GM18517 (cell line): ENCODE results near the gene RNF5.

Experiments used
- ATAC-seq: cut with Tn5 transposase; IDR thresholded peaks from one replicate; pipeline ENCODE4 v1.9.1; 2021; ENCODE audit warnings: mild to moderate bottlenecking, moderate library complexity; ENCODE audit not compliant: unreplicated experiment

The RNF5 gene

DNA sequence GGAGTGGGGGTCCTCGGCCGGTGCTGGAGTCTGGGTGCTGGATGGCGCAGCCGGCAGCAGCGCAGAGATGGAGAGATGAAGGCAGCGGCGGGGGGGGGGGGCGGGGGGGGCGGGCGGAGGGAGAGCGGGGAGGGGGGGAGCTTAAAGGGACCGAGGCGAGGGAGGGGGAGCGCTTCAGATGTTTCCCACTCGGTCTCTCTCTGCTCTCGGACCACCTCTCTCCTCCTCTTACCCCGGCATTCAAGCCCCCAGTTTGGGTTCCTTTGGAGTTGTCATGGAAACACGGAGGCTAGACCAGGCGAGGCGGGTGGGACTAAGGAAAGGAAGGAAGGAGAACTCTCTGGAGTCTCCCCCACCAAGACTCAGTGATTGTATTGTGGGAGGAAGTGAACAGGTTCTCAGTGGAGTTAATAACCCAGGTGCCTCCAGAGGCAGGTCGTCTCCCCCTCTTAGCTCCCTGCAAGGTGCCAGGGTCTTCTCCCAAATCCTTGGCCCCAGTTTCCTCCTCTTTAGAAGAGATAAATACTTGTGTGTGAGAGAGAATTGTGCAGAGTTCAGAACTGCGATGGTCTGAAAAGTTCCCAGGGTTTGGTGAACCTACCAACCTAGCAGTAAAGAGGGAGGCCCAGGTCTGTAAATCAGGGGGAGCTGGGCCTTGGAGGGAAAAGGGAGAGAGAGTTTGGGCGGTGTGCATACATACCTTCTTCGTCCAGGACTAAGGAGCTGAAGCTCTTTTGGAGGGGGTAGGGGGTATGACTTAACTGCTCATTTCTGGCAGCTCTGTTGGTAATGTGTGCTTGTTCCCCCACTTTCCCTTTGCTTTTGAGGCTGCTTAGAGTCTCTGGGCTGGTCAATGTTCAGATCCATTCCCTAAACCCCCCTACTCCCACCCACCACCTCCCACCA lies 26.1 kb upstream of the RNF5 start, which contains the start of gene PRRT1:
PRRT1 (minus strand) TSS at position 77 of the 906 bp plus-strand sequence. CDS start 112 bp downstream, outside the sequence.
- ATAC-seq = no peak

DNA sequence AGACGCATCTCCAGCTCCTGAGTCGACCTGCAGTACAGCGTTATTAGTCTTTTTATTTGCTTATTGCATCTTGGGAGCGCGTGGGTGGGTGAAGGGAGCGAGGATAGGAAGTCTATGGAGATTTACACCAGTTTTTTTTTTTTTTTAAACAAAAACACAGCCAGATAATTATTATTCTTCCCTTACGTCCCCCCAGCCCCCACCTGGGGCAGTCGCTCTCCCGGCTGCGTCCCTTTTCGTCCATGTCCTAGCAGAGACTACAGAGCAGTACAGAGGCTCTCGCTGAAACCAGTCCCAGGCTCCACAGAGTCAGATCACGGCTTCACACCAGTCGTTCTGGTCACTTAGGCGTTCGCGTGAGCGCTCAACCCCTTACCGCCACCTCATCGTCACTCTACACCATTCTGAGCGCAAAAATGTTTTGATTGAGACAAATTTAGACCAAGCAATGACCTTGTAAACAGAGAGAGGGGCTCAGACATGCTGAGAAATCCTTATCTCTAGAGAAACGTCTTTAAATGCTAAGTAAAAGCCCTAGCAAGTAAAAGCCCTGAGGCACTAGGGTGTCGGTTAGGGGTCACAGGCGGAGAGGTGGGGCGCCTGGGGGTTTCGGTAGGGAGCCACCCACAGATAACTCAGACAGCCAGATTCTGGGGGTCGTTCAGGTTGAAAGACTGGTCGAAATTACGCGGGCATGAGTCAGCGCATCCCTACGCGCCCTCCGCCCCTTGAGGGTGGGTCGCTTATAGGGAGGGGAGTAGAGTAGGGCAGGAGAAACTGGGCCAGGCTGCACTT lies 25.2 kb upstream of the RNF5 start:
- ATAC-seq = no peak

DNA sequence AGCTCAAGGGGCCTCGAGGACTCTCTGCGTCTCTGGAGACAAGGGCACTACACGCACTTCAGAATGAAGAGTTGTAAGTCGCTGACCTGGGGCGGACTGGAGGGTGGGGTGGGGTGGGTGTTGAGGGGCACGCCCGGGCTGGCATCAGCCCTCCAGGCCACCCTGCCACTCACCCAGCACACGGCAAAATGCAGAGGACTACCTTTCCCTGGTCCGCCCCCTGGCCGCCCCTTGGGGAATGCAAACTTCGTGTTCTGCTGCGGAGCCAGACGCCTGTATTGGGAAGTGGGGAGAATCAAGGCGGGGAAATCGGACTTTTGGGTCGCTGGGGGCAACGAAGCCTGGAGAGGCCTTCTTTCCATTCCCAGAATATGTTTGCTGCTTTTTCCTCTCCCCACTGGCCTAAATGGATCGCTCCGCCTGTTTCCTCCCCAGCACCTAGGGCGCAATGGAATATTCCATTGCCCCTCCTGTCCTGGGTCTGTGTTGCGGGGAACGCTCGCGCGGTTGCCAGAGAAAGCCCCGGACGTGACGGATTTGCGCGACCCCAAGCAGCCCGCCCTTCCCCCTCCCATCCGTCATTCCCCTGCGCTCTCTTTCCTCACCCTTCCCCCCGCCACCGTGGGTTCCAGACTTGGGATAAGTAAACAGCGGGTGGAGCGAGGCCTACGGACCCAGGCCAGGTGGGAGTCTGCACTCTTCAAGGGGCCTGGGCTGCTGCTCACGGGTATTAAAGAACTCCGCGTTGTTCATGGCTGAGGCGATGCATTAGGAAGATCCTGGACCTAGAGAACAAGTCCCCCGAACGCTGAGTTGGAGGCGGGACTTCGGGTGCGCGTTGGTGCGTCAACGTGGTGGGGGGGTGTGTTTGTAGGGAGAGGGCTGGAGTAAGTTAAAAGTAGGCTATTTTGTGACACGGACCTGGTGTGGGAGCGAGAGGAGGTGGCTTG lies 24.4 kb upstream of the RNF5 start, which contains the start of gene PPT2:
PPT2 (plus strand) TSS at position 578 of the 950 bp plus-strand sequence. CDS start 454 bp downstream, outside the sequence.
- ATAC-seq = no peak

DNA sequence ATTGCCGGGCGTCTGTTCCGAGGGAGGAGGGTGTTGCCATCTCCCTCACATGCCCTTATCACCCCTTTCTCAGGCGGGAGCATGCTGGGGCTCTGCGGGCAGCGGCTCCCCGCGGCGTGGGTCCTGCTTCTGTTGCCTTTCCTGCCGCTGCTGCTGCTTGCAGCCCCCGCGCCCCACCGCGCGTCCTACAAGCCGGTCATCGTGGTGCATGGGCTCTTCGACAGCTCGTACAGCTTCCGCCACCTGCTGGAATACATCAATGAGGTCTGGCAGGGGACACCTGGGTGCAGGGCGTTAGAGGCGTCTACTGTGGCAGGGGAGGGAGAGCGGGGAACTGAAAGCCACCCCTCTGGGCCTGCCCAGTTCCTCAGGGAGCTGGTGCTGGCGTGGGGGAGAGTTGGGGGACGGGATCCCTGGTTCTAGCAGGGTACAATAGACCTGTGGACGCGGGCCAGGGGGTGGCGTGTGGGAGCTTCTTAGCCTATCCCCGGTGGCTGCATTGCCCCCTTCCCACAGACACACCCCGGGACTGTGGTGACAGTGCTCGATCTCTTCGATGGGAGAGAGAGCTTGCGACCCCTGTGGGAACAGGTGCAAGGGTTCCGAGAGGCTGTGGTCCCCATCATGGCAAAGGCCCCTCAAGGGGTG lies 23.6 kb upstream of the RNF5 start:
- no peak for ATAC-seq

DNA sequence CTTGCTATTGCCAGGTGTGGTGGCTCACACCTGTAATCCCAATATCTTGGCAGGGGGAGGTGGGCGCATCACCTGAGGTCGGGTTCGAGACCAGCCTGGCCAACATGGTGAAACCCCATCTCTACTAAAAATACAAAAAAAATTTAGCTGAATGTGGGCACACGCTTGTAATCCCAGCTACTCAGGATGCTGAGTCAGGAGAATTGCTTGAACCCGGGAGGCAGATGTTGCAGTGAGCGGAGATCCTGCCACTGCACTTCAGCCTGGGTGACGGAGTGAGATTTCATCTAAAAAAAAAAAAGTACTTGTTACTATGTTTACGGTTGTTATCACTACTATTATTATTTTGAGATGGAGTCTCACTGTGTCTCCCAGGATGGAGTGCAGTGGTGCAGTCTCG lies 21.3 kb upstream of the RNF5 start:
- ATAC-seq = no peak

DNA sequence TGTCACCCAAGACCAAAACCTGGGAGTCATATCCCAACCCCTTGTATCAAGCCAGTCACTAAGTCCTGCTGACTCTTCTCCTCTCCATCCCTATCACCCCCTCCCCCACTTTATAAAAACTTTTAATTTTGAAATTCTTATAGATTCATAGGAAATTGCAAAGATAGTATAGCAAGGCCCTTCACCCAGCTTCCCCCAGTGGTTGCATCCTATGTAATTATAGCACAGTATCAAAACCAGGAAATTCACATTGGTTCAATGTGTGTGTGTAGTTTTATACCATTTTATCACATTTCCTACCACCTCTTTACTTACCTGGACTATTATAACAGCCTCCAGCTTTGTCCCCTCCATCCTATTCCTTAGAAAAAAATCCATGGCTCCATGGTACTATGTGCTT lies 20.2 kb upstream of the RNF5 start:
- ATAC-seq = no peak

DNA sequence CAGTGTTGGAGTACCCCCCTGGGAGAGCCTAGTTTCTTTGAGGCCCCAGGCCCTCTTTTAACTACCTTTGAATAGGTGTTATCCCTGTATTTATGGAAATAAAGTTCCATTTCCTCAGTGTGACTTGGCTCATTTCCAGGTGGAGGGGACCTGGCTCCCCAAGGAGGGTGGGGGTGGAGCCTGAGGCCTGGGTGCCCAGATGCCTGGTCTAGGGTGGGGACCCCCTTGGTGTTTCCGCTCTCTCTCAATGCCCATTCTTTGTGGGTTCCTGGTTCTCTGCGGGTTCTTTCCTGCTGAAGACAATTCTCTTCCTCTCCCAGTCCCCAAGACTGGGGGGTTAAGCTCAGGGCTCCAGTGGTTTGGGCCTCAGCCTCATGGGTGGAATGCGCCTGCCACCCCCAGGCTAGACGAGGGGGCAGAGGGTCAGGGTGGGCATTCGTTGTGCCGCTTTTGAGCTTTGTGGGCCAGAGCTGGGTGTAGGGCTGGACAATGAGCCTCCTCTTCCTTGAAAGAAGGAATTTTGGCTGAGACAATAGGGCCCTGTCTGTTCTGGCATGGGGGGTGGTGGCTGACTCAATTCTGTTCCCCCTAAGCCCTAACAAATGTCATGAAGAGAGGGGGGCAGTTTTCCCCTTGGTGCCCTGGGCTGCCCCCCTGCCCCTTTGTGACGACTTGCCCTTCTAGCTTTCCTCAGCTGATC lies 14.5 kb upstream of the RNF5 start:
- no peak for ATAC-seq

DNA sequence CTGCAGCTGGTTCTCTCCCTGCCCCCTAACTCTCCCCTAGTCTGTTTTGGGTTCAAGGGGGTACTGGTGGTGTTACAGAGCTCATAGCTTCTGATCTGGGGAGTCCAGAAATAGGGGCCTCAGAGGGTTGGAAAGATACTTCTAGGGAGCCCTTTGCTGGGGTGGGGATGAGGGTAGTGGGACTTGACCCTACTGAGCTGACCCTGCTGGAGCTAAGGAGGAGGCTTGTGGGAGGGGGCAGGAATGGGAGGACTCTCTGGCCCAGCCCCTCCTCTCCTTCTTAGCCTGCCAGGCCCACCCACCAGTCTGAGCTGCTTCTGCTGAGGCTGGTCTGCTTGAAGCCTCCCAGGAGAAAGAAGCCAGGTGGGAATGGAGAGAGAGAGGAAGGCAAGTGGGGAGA lies 13.9 kb upstream of the RNF5 start, which contains the start of gene EGFL8:
EGFL8 (plus strand) TSS at position 301 of the 400 bp plus-strand sequence. CDS start 1,571 bp downstream, outside the sequence.
- no peak for ATAC-seq

DNA sequence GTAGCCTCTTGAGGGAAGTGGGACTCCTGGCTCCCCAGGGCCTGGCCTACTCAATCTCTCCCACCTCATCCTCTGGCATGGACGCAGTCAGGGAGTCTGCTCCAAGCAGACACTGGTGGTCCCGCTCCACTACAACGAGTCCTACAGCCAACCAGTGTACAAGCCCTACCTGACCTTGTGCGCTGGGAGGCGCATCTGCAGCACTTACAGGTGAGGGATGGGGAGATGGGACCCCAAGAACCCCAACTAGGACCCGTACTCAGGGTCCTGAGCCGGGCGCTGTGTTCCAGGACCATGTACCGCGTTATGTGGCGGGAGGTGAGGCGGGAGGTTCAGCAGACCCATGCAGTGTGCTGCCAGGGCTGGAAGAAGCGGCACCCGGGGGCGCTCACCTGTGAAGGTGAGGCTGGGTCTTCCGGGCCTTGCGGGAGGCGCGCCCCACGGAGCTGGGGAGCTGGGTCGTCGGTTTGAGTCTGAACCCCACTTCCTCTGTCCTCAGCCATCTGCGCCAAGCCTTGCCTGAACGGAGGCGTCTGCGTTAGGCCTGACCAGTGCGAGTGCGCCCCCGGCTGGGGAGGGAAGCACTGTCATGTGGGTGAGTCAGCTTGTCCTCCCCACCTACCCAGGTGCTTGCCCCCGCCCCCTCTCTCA lies 11.7 kb upstream of the RNF5 start:
- ATAC-seq = no peak

DNA sequence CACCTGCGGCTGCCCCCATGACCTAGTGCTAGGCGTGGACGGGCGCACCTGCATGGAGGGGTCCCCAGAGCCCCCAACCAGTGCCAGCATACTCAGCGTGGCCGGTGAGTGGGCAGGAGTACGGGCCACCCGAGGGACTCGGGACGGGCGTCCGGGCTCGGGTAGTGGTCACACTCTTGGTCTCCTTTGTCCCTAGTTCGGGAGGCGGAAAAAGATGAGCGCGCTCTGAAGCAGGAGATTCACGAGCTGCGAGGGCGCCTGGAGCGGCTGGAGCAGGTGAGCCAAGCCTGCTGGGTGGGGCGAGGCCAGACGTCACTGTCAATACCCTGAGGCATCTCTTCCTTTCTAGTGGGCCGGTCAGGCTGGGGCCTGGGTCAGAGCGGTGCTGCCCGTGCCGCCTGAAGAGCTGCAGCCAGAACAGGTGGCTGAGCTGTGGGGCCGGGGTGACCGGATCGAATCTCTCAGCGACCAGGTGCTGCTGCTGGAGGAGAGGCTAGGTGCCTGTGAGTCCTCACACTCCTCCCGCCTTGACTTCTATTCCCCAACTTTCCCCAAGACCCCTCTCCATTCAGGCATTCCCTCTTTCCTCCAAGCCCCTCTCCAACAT lies 10.9 kb upstream of the RNF5 start:
- ATAC-seq = no peak

DNA sequence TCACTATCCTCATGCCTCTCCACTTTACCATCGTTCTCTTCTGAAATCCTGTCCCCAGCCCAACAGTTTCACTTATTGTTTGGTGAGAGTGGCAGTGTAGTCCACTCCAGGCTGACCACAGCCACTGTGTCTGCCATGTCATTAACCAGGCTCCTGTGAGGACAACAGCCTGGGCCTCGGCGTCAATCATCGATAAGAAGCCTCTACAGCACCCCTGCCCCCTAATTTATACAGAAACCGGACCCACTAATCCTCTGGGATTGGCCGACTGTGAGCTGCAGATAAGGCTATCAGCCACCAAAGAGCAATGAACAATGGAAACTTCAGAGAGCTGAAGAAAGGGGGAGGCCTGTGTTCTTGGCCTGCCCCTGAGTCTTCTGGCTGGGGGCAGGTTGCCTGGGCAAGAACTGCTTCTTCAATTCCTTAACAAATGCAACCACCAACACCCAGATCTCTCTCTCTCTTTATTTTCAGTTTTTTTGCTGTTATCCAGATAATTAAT lies 10.4 kb upstream of the RNF5 start:
- ATAC-seq = no peak

DNA sequence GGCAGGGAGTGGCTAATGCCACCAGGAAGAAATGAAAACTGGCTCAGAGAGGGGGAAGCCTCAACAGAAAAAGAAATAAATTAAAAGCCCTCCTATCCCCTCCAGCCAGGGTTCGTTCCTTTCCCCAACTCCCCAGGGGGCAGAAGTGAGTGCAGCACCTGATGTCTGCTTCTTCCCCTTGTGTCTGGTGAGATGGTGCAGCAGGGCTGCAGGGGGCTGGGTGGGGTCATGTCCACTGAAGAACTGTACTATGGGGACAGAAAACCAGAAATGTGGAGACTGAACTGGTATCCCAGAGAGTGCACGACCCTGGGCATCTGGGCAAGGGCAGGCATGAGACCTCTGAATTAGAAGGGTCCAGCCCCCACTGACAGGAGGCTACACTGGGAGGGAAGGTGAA lies 9.9 kb upstream of the RNF5 start:
- no peak for ATAC-seq

DNA sequence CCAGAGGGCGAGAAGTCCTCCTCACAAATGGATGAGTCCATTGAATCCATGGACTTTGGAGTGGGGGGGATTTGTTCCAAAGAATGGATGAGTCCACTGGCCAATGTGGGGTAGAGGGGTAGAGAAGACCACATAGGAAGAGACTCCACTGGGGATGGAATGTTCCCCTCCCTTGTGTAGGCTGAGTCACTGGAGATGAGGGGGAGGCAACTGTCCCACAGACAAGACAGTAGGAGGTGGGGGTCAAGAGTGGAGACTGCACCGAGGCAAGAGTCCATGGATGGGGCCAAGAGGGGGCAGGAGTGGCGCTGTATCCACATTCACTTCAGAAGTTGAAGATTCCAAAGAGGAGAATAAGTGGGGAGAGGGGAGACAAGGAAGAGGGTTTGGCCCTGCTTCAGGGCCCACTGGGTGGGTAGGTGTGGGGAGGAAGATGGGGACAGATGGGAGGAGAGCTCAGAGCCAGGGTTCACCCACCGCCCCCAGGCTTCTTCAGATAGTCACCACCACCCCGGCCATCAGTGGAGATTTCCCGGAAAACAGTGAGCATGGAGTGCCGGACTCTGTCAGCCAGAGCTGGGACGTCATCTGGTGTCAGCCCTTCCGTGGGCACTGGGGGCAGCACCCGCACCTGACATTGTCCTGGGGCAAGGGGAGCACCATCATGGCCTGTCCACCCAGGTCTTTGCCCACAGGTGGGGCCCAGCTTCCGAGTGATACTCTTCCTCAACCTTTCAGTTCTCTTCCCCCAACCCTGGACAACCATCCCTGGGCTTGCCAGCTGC lies 9.2 kb upstream of the RNF5 start:
- ATAC-seq = no peak

DNA sequence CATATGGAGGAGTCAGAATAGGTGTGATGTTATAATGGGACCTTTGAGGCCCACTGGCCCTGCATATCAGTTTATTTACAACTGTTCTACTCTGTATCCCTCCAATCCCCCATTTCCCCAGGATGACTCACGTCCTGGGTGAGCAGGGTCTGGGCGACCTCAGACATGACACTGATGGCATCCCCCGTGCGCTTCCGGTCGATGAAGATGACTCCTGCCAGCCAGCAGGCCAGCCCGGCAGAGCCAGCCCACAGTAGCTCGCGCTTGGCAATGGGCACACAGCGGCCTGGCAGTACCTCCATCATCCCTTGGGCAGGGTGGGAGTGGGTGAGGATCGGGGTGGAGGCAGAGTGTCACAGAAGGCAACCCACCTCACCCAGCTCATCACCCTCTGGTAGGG lies 7.9 kb upstream of the RNF5 start:
- ATAC-seq = no peak

DNA sequence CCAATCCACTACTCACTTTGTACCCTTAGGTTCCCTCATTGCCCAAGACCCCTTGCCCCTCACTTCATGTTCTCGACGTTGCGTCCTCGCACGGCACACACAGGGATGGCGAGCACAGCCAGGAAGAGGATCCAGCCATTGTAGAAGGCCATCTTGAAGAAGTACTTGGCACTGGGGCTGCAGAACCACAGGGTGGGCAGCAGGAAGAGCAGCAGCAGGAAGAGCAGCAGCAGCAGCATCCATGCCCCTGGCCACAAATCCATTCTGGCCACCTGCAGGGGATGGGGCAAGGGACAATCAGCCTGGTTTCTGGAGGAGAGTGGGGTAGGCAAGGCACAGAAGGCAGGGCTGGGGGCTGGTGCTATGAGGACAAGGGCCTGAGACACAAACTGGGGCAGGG lies 7.0 kb upstream of the RNF5 start:
- ATAC-seq = no peak

DNA sequence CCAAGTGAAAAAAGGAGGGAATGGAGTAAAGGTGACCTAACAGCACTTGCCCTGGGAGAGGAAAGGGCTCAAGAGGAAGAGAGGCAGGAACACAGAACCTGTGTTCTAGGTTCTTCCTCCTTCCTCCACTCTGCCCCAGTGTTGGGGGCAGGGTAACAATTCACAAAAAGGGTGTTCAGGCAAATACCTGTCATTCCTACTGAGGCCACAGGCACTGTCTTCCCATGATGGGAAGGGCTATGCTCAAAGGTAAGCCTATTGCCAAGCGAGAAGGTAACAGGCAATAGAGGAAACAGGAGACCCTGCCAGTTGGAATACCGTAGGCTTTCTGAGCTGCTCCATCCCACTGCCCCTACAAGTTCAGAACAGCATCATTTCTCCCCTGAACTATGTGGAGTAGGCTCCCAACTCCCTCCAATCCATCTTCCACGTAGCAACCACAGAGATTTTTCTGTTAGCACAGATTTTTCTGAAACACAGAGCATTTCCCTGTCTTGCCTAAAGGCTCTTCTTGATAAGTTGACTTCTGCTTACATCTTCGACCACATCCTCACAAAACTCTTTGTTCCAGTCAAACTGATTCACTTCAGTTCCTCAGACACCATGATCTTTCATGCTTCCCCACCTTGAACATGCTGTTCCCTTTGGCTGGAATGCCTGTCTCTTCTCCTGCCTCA lies 5.0 kb upstream of the RNF5 start:
- no peak for ATAC-seq

DNA sequence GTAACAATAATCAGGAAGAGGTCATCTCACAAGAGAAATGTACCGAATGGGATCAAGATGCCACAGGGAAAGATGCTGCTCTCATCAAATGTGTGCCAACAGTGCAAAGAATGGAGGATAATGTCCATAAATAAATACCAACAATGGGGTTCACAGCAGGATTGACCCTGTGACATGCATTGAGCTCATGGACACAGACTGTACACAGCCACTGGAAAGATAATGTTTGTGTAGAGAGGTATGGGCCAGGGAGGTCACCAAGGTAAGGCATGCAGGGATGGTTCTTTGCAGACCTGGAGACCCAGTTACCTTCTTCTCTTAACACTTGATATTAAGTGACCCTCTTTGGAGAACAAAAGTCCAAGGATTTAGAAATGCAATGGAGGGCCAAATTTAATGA lies 3.8 kb upstream of the RNF5 start:
- ATAC-seq = no peak
